ENCODE data around the gene ERBB4.

Gene ERBB4

GRCh38 chr2:211867845-211868451 lies 670.7 kb downstream of the ERBB4 start:
- TF ChIP-seq GATA2 (IDR thresholded peaks at IDR 0.05; ENCODE audit: low read depth, low read length), result no peak
- TF ChIP-seq GATA3 (IDR thresholded peaks at IDR 0.05; ENCODE audit: low read depth, low read length), result no peak

GRCh38 chr2:211864328-211864727 lies 674.3 kb downstream of the ERBB4 start:
- no peak for TF ChIP-seq GATA2 (IDR thresholded peaks at IDR 0.05; ENCODE audit: low read depth, low read length)
- no peak for TF ChIP-seq GATA3 (IDR thresholded peaks at IDR 0.05; ENCODE audit: low read depth, low read length)

GRCh38 chr2:211860224-211860623 lies 678.4 kb downstream of the ERBB4 start:
- TF ChIP-seq GATA3 (IDR thresholded peaks at IDR 0.05; ENCODE audit: low read depth, low read length) (no peak), GATA2 (IDR thresholded peaks at IDR 0.05; ENCODE audit: low read depth, low read length) (no peak)

GRCh38 chr2:211854832-211855231 lies 683.8 kb downstream of the ERBB4 start:
- TF ChIP-seq GATA2 (IDR thresholded peaks at IDR 0.05; ENCODE audit: low read depth, low read length) (no peak), GATA3 (IDR thresholded peaks at IDR 0.05; ENCODE audit: low read depth, low read length) (no peak)

- TF ChIP-seq GATA2 (IDR thresholded peaks at IDR 0.05; ENCODE audit: low read depth, low read length) (no peak), GATA3 (IDR thresholded peaks at IDR 0.05; ENCODE audit: low read depth, low read length) (no peak)
Observed at GRCh38 chr2:211846714-211847113, 691.9 kb downstream of the ERBB4 start.

GRCh38 chr2:211846036-211846400 lies 692.6 kb downstream of the ERBB4 start:
- TF ChIP-seq GATA2 (IDR thresholded peaks at IDR 0.05; ENCODE audit: low read depth, low read length) (no peak), GATA3 (IDR thresholded peaks at IDR 0.05; ENCODE audit: low read depth, low read length) (no peak)

- TF ChIP-seq GATA2 (IDR thresholded peaks at IDR 0.05; ENCODE audit: low read depth, low read length), result no peak
Observed at GRCh38 chr2:211845338-211846035, 693.1 kb downstream of the ERBB4 start.

- TF ChIP-seq GATA2 (IDR thresholded peaks at IDR 0.05; ENCODE audit: low read depth, low read length), result no peak
- TF ChIP-seq GATA3 (IDR thresholded peaks at IDR 0.05; ENCODE audit: low read depth, low read length), result no peak
Observed at GRCh38 chr2:211837706-211838105, 700.9 kb downstream of the ERBB4 start.

GRCh38 chr2:211837206-211837605 lies 701.4 kb downstream of the ERBB4 start:
- TF ChIP-seq GATA2 (IDR thresholded peaks at IDR 0.05; ENCODE audit: low read depth, low read length) (no peak), GATA3 (IDR thresholded peaks at IDR 0.05; ENCODE audit: low read depth, low read length) (no peak)

GRCh38 chr2:211836409-211836808 lies 702.2 kb downstream of the ERBB4 start:
- TF ChIP-seq GATA3 (IDR thresholded peaks at IDR 0.05; ENCODE audit: low read depth, low read length) (no peak), GATA2 (IDR thresholded peaks at IDR 0.05; ENCODE audit: low read depth, low read length) (no peak)

- TF ChIP-seq GATA3 (IDR thresholded peaks at IDR 0.05; ENCODE audit: low read depth, low read length) (no peak), GATA2 (IDR thresholded peaks at IDR 0.05; ENCODE audit: low read depth, low read length) (no peak)
Observed at GRCh38 chr2:211835695-211836094, 702.9 kb downstream of the ERBB4 start.

- TF ChIP-seq GATA3 (IDR thresholded peaks at IDR 0.05; ENCODE audit: low read depth, low read length), result no peak
- TF ChIP-seq GATA2 (IDR thresholded peaks at IDR 0.05; ENCODE audit: low read depth, low read length), result no peak
Observed at GRCh38 chr2:211833582-211834279, 704.9 kb downstream of the ERBB4 start.

- no peak for TF ChIP-seq GATA3 (IDR thresholded peaks at IDR 0.05; ENCODE audit: low read depth, low read length)
- no peak for TF ChIP-seq GATA2 (IDR thresholded peaks at IDR 0.05; ENCODE audit: low read depth, low read length)
Observed at GRCh38 chr2:211829725-211830124, 708.9 kb downstream of the ERBB4 start.

GRCh38 chr2:211823886-211824479 lies 714.6 kb downstream of the ERBB4 start:
- TF ChIP-seq GATA3 (IDR thresholded peaks at IDR 0.05; ENCODE audit: low read depth, low read length) (no peak), GATA2 (IDR thresholded peaks at IDR 0.05; ENCODE audit: low read depth, low read length) (no peak)

Data from SH-SY5Y (cell line).